Activated T-helper 1 cell treated with anti-CD3 and anti-CD28 coated beads, Interleukin-12 subunit alpha, Interleukin-12 subunit beta, Interleukin-2, Interleukin-4 antibody, amounts not matched to agents 30 ng/mL and 10 ng/mL and 1 ng/mL, durations not matched to agents 14 hours and 24 hours and 36 hours (primary cell): ENCODE measurements around the gene ANKRD44. TPM values are rescaled to one million over a fixed set of nuclear protein-coding genes. Genes with fewer than 3 reads are reported as not detected.
A peak's percentile ranks its signal among the peaks of the same experiment; 100 is the strongest.

Source experiments
- DNase-seq: peaks from one replicate; pipeline ENCODE4 v3.0.0; 2021; ENCODE audit warnings: low spot score
- H3K27ac Mint-ChIP-seq: one replicate; pipeline ENCODE4 v1.8.0; 2021; ENCODE audit warnings: mild to moderate bottlenecking, mixed read lengths
- H3K27me3 Mint-ChIP-seq: one replicate; pipeline ENCODE4 v1.8.0; 2022; ENCODE audit warnings: mild to moderate bottlenecking, moderate library complexity, mixed read lengths; ENCODE audit not compliant: insufficient read depth
- H3K36me3 Mint-ChIP-seq: one replicate; pipeline ENCODE4 v1.8.0; 2021; ENCODE audit warnings: low read depth, mixed read lengths
- H3K4me1 Mint-ChIP-seq: one replicate; pipeline ENCODE4 v1.8.0; 2021; ENCODE audit warnings: low read depth, mixed read lengths
- H3K4me3 Mint-ChIP-seq: one replicate; pipeline ENCODE4 v1.8.0; 2021; ENCODE audit warnings: mild to moderate bottlenecking, moderate library complexity, mixed read lengths
- H3K9me3 Mint-ChIP-seq: one replicate; pipeline ENCODE4 v1.8.0; 2021; ENCODE audit warnings: mixed read lengths
- intact Hi-C: fragments of 100-400 bp; cut with micrococcal nuclease; formaldehyde crosslinking; loops from one replicate; pipeline ENCODE4 v1.15.1; 2024
- total RNA-seq: library from RNA; stranded (reverse); gene quantifications from 2 replicates; pipeline ENCODE4 v1.2.3, GENCODE V29; 2022

Gene ANKRD44
- total RNA-seq, 1 donor from 2014 or later = 159 TPM

- Mint-ChIP-seq H3K27ac (no peak overlapping the region), H3K36me3 (peaks cover 11% of the 10 kb centered on the region), H3K4me3 (no peak overlapping the region), H3K27me3 (no peaks in the 10 kb centered on the region), H3K9me3 (peaks cover 12% of the 10 kb centered on the region), H3K4me1 (peaks cover 29% of the 10 kb centered on the region)
- intact Hi-C loops = no loop called here
- DNase-seq = no peak
These were observed 342.8 kb downstream of the ANKRD44 start for GRCh38 chr2:196967775-196968174.

GRCh38 chr2:196967116-196967515 is 343.5 kb downstream of the ANKRD44 start:
- Mint-ChIP-seq H3K4me1 (peaks cover 35% of the 10 kb centered on the region), H3K9me3 (peaks cover 17% of the 10 kb centered on the region), H3K27ac (no peak overlapping the region), H3K4me3 (no peak overlapping the region), H3K27me3 (no peaks in the 10 kb centered on the region), H3K36me3 (peaks cover 14% of the 10 kb centered on the region)
- no peak for DNase-seq
- intact Hi-C loops = no loop called here

- DNase-seq = no peak
- Mint-ChIP-seq H3K4me3 (no peak overlapping the region), H3K27ac (no peak overlapping the region), H3K9me3 (peaks cover 22% of the 10 kb centered on the region), H3K4me1 (peaks cover 39% of the 10 kb centered on the region), H3K36me3 (peaks cover 15% of the 10 kb centered on the region), H3K27me3 (no peaks in the 10 kb centered on the region)
- intact Hi-C loops = no loop called here
These were observed 344.5 kb downstream of the ANKRD44 start for GRCh38 chr2:196966061-196966460.

GRCh38 chr2:196965651-196966050 is 344.9 kb downstream of the ANKRD44 start:
- no peaks in the 10 kb centered on the region for H3K27me3 Mint-ChIP-seq
- no peak overlapping the region for H3K27ac Mint-ChIP-seq
- H3K36me3 Mint-ChIP-seq = peaks cover 15% of the 10 kb centered on the region
- no peak for DNase-seq
- H3K4me3 Mint-ChIP-seq = no peak overlapping the region
- intact Hi-C loops = no loop called here
- H3K9me3 Mint-ChIP-seq = peaks cover 22% of the 10 kb centered on the region
- peaks cover 41% of the 10 kb centered on the region for H3K4me1 Mint-ChIP-seq

- H3K4me1 Mint-ChIP-seq = peaks cover 34% of the 10 kb centered on the region
- H3K27ac Mint-ChIP-seq = peak overlapping the region; percentile 38
- intact Hi-C loops = no loop called here
- H3K4me3 Mint-ChIP-seq = no peak overlapping the region
- H3K36me3 Mint-ChIP-seq = peaks cover 19% of the 10 kb centered on the region
- no peak for DNase-seq
- no peaks in the 10 kb centered on the region for H3K27me3 Mint-ChIP-seq
- peaks cover 26% of the 10 kb centered on the region for H3K9me3 Mint-ChIP-seq
These were observed 346.6 kb downstream of the ANKRD44 start for GRCh38 chr2:196963961-196964360.

GRCh38 chr2:196963043-196963442 is 347.5 kb downstream of the ANKRD44 start:
- no peak for DNase-seq
- Mint-ChIP-seq H3K27ac (peak overlapping the region; percentile 57), H3K27me3 (no peaks in the 10 kb centered on the region), H3K9me3 (peaks cover 33% of the 10 kb centered on the region), H3K4me1 (peaks cover 40% of the 10 kb centered on the region), H3K4me3 (peak overlapping the region; percentile 28), H3K36me3 (peaks cover 26% of the 10 kb centered on the region)
- intact Hi-C loops = no loop called here

- H3K4me3 Mint-ChIP-seq = peak overlapping the region; percentile 24
- no peaks in the 10 kb centered on the region for H3K27me3 Mint-ChIP-seq
- H3K4me1 Mint-ChIP-seq = peaks cover 40% of the 10 kb centered on the region
- peak overlapping the region; percentile 57 for H3K27ac Mint-ChIP-seq
- peaks cover 30% of the 10 kb centered on the region for H3K9me3 Mint-ChIP-seq
- intact Hi-C loops = loop anchor here (1.0 kb wide), 6 partner anchors 8 to 1418 kb away; no protein-coding TSS in a partner anchor
- H3K36me3 Mint-ChIP-seq = peaks cover 23% of the 10 kb centered on the region
- DNase-seq = no peak
These were observed 348.3 kb downstream of the ANKRD44 start for GRCh38 chr2:196962325-196962724.

GRCh38 chr2:196961889-196962288 is 348.7 kb downstream of the ANKRD44 start:
- peaks cover 21% of the 10 kb centered on the region for H3K36me3 Mint-ChIP-seq
- peak overlapping the region; percentile 57 for H3K27ac Mint-ChIP-seq
- peaks cover 40% of the 10 kb centered on the region for H3K4me1 Mint-ChIP-seq
- H3K27me3 Mint-ChIP-seq = no peaks in the 10 kb centered on the region
- intact Hi-C loops = loop anchor here (1.0 kb wide), 6 partner anchors 8 to 1418 kb away; no protein-coding TSS in a partner anchor
- H3K4me3 Mint-ChIP-seq = peak overlapping the region; percentile 13
- peaks cover 27% of the 10 kb centered on the region for H3K9me3 Mint-ChIP-seq
- no peak for DNase-seq

- H3K27ac Mint-ChIP-seq = no peak overlapping the region
- peaks cover 21% of the 10 kb centered on the region for H3K36me3 Mint-ChIP-seq
- intact Hi-C loops = no loop called here
- H3K4me3 Mint-ChIP-seq = no peak overlapping the region
- no peak for DNase-seq
- peaks cover 44% of the 10 kb centered on the region for H3K4me1 Mint-ChIP-seq
- no peaks in the 10 kb centered on the region for H3K27me3 Mint-ChIP-seq
- peaks cover 27% of the 10 kb centered on the region for H3K9me3 Mint-ChIP-seq
These were observed 350.7 kb downstream of the ANKRD44 start for GRCh38 chr2:196959734-196960338.

- Mint-ChIP-seq H3K36me3 (peaks cover 21% of the 10 kb centered on the region), H3K27ac (no peak overlapping the region), H3K27me3 (no peaks in the 10 kb centered on the region), H3K4me1 (peaks cover 44% of the 10 kb centered on the region), H3K9me3 (peaks cover 27% of the 10 kb centered on the region), H3K4me3 (no peak overlapping the region)
- intact Hi-C loops = no loop called here
- DNase-seq = no peak
These were observed 351.3 kb downstream of the ANKRD44 start for GRCh38 chr2:196959281-196959680.

GRCh38 chr2:196957881-196958525 is 352.6 kb downstream of the ANKRD44 start:
- Mint-ChIP-seq H3K27ac (no peak overlapping the region), H3K9me3 (peaks cover 26% of the 10 kb centered on the region), H3K4me3 (no peak overlapping the region), H3K36me3 (peaks cover 18% of the 10 kb centered on the region), H3K27me3 (no peaks in the 10 kb centered on the region), H3K4me1 (peaks cover 36% of the 10 kb centered on the region)
- DNase-seq = no peak
- intact Hi-C loops = no loop called here

- peaks cover 22% of the 10 kb centered on the region for H3K9me3 Mint-ChIP-seq
These were observed 353.1 kb downstream of the ANKRD44 start for GRCh38 chr2:196957442-196957841.

GRCh38 chr2:196956069-196956468 is 354.5 kb downstream of the ANKRD44 start:
- DNase-seq = no peak
- Mint-ChIP-seq H3K4me1 (peaks cover 16% of the 10 kb centered on the region), H3K4me3 (no peak overlapping the region), H3K36me3 (peaks cover 11% of the 10 kb centered on the region), H3K27me3 (no peaks in the 10 kb centered on the region), H3K27ac (no peak overlapping the region), H3K9me3 (peaks cover 11% of the 10 kb centered on the region)
- intact Hi-C loops = no loop called here

More at GRCh38 chr2:196957442-196957841, 353.1 kb downstream of the ANKRD44 start:
- DNase-seq = no peak
- peaks cover 30% of the 10 kb centered on the region for H3K4me1 Mint-ChIP-seq
- no peak overlapping the region for H3K4me3 Mint-ChIP-seq
- peaks cover 16% of the 10 kb centered on the region for H3K36me3 Mint-ChIP-seq
- no peaks in the 10 kb centered on the region for H3K27me3 Mint-ChIP-seq
- H3K27ac Mint-ChIP-seq = no peak overlapping the region
- intact Hi-C loops = no loop called here
